Lower leg skin (tissue), 4 donors: ENCODE measurements around the gene CCR4. TPM values are rescaled to one million over a fixed set of nuclear protein-coding genes. Genes with fewer than 3 reads are reported as not detected.
"Not testable (repeated sequence)": the region's sequence is repeated elsewhere in the genome, so short reads cannot be mapped to it uniquely, and the experiment has no call there.

Source experiments
- DNase-seq, 2 donors: peaks; one replicate each; pipeline ENCODE4 v3.0.0-alpha.2; 2019; ENCODE audit warnings: low spot score in 2 of 2
- H3K4me3 ChIP-seq: fragments of 200-600 bp; sonication (generic); 2 replicates; pipeline ENCODE4 v1.5.1; 2017; ENCODE audit warnings: mild to moderate bottlenecking, low read depth; ENCODE audit not compliant: poor library complexity, severe bottlenecking
- CTCF ChIP-seq, 3 donors: fragments of 450-650 bp; IDR thresholded peaks; one replicate each; pipeline ENCODE4 v1.5.1; 2016; ENCODE audit warnings: antibody characterized with exemption in 3 of 3, mild to moderate bottlenecking in 3 of 3, moderate library complexity in 2 of 3
- POLR2A ChIP-seq, 2 donors: fragments of 450-650 bp; IDR thresholded peaks; one replicate each; pipeline ENCODE4 v1.6.1; 2016 to 2017; ENCODE audit warnings: antibody characterized with exemption in 2 of 2, mild to moderate bottlenecking in 1 of 2, moderate library complexity in 1 of 2
- WGBS, 2 donors: methylation state at CpG; one replicate each; pipeline ENCODE4 v1.1.5; 2018; 5-methylcytosine and 5-hydroxymethylcytosine counted together
- intact Hi-C: fragments of 100-400 bp; cut with DNase I; formaldehyde crosslinking; loops from one replicate; pipeline ENCODE4 v1.15.0; 2023; ENCODE audit warnings: low total_unique reads
- total RNA-seq, 4 donors: library from RNA; depleted of rRNA; stranded (reverse); fragments of >200 nt; gene quantifications; one replicate each; pipeline ENCODE4 v1.1.0, GENCODE V29; 2016

The CCR4 gene
- total RNA-seq, 4 donors from 2014 or later, result 0.23 to 0.69 (median 0.42) TPM

GRCh38 chr3:32913790-32914446 lies 37.5 kb upstream of the CCR4 start:
- 23 to 26% methylated on average over 7 of the region's 7 CpGs for WGBS, 2 donors
- H3K4me3 ChIP-seq, result no peak overlapping the region

GRCh38 chr3:32919920-32920319 lies 31.5 kb upstream of the CCR4 start:
- WGBS, 2 donors, result 81 to 91% methylated on average over 2 of the region's 2 CpGs
- DNase-seq, result no peak
- TF ChIP-seq POLR2A (IDR thresholded peaks at IDR 0.05) (no peak), CTCF (IDR thresholded peaks at IDR 0.05) (no peak)
- no peak overlapping the region for H3K4me3 ChIP-seq
- intact Hi-C loops, result no loop called here

More at GRCh38 chr3:32913790-32914446, 37.5 kb upstream of the CCR4 start:
- TF ChIP-seq CTCF (IDR thresholded peaks at IDR 0.05), result no peak
- TF ChIP-seq POLR2A (IDR thresholded peaks at IDR 0.05), result no peak
- intact Hi-C loops, result no loop called here
- DNase-seq, result peak; percentile 73 to 90

GRCh38 chr3:32922078-32922477 lies 29.4 kb upstream of the CCR4 start:
- DNase-seq, result no peak
- 82 to 93% methylated on average over 7 of the region's 7 CpGs for WGBS, 2 donors
- H3K4me3 ChIP-seq, result no peak overlapping the region
- intact Hi-C loops, result no loop called here
- TF ChIP-seq POLR2A (IDR thresholded peaks at IDR 0.05) (no peak), CTCF (IDR thresholded peaks at IDR 0.05) (no peak)

GRCh38 chr3:32930161-32930560 lies 21.3 kb upstream of the CCR4 start:
- intact Hi-C loops, result loop anchor here (10.0 kb wide), 1 partner anchor 195 kb away; no protein-coding TSS in a partner anchor
- 95% methylated on average over 3 of the region's 3 CpGs for WGBS, 2 donors
- no peak for TF ChIP-seq POLR2A (IDR thresholded peaks at IDR 0.05)
- TF ChIP-seq CTCF (IDR thresholded peaks at IDR 0.05), result no peak
- peak in 1 of 2 donors; percentile 59 for DNase-seq
- no peak overlapping the region for H3K4me3 ChIP-seq

GRCh38 chr3:32931273-32931672 lies 20.2 kb upstream of the CCR4 start:
- DNase-seq, result peak in 1 of 2 donors; percentile 10
- intact Hi-C loops, result loop anchor here (10.0 kb wide), 1 partner anchor 196 kb away; no protein-coding TSS in a partner anchor
- WGBS, 2 donors, result 85 to 89% methylated on average over 2 of the region's 2 CpGs

GRCh38 chr3:32934150-32934742 lies 17.2 kb upstream of the CCR4 start:
- DNase-seq, result peak in 1 of 2 donors; percentile 62

More at GRCh38 chr3:32931273-32931672, 20.2 kb upstream of the CCR4 start:
- not testable (repeated sequence) for H3K4me3 ChIP-seq

More at GRCh38 chr3:32934150-32934742, 17.2 kb upstream of the CCR4 start:
- no peak overlapping the region for H3K4me3 ChIP-seq
- TF ChIP-seq CTCF (IDR thresholded peaks at IDR 0.05) (no peak), POLR2A (IDR thresholded peaks at IDR 0.05) (no peak)
- 81 to 84% methylated on average over 5 of the region's 5 CpGs for WGBS, 2 donors
- intact Hi-C loops, result loop anchor here (10.0 kb wide), 1 partner anchor 199 kb away; no protein-coding TSS in a partner anchor
